CD8-positive, alpha-beta memory T cell (primary cell): ENCODE results near the gene PRR29. TPM values are rescaled to one million over a fixed set of nuclear protein-coding genes. Genes with fewer than 3 reads are reported as not detected.

Experiments used
- CTCF ChIA-PET: fragments of 350-600 bp; sonication (Branson Sonifier 250); formaldehyde crosslinking; loops from one replicate; lab custom pipeline; 2021; ENCODE audit warnings: antibody characterized with exemption; lab: Charles Lee
- POLR2A ChIA-PET: fragments of 350-600 bp; sonication (Branson Sonifier 250); formaldehyde crosslinking; loops from one replicate; lab custom pipeline; 2021; ENCODE audit warnings: antibody characterized with exemption; lab: Charles Lee
- DNase-seq, 5 donors: peaks; one replicate each; pipeline versions ENCODE4 v3.0.0 to v3.0.0-alpha.2; 2020 to 2022; ENCODE audit warnings: mixed read lengths in 1 of 5
- H3K27ac ChIP-seq: one replicate; pipeline ENCODE4 v1.7.0; 2013; ENCODE audit warnings: low read depth, mild to moderate bottlenecking, low read length, moderate library complexity
- H3K27me3 ChIP-seq: 2 replicates; pipeline ENCODE4 v1.7.0; 2013; ENCODE audit warnings: low read length, mild to moderate bottlenecking; ENCODE audit not compliant: insufficient read depth, poor library complexity, severe bottlenecking
- H3K36me3 ChIP-seq: 2 replicates; pipeline ENCODE4 v1.7.0; 2013; ENCODE audit warnings: mild to moderate bottlenecking, low read length, moderate library complexity; ENCODE audit not compliant: insufficient read depth
- H3K4me1 ChIP-seq: 2 replicates; pipeline ENCODE4 v1.7.0; 2013; ENCODE audit warnings: mild to moderate bottlenecking, low read length, moderate library complexity; ENCODE audit not compliant: insufficient read depth
- H3K4me3 ChIP-seq: 2 replicates; pipeline ENCODE4 v1.7.0; 2013; ENCODE audit warnings: mild to moderate bottlenecking, low read length
- H3K9me3 ChIP-seq: 2 replicates; pipeline ENCODE4 v1.7.0; 2013; ENCODE audit warnings: mild to moderate bottlenecking, low read length
- H3K27ac Mint-ChIP-seq, 8 donors: one replicate each; pipeline ENCODE4 v1.8.0; 2020 to 2021; ENCODE audit warnings: mixed read lengths in 8 of 8, mild to moderate bottlenecking in 6 of 8, inconsistent platforms in 3 of 8, moderate library complexity in 3 of 8
- H3K27me3 Mint-ChIP-seq, 2 donors: one replicate each; pipeline ENCODE4 v1.8.0; 2020 to 2021; ENCODE audit warnings: mixed read lengths in 2 of 2, mild to moderate bottlenecking in 1 of 2, moderate library complexity in 1 of 2
- H3K36me3 Mint-ChIP-seq, 3 donors: one replicate each; pipeline ENCODE4 v1.8.0; 2020 to 2021; ENCODE audit warnings: mixed read lengths in 3 of 3, inconsistent platforms in 1 of 3, mild to moderate bottlenecking in 1 of 3
- H3K4me1 Mint-ChIP-seq, 3 donors: one replicate each; pipeline ENCODE4 v1.8.0; 2020 to 2021; ENCODE audit warnings: mixed read lengths in 3 of 3, inconsistent platforms in 1 of 3, mild to moderate bottlenecking in 1 of 3
- H3K4me3 Mint-ChIP-seq, 7 donors: one replicate each; pipeline ENCODE4 v1.8.0; 2020 to 2021; ENCODE audit warnings: mixed read lengths in 7 of 7, mild to moderate bottlenecking in 6 of 7, moderate library complexity in 4 of 7, inconsistent platforms in 2 of 7
- H3K9me3 Mint-ChIP-seq, 5 donors: one replicate each; pipeline ENCODE4 v1.8.0; 2020 to 2022; ENCODE audit warnings: mixed read lengths in 5 of 5, mild to moderate bottlenecking in 3 of 5, moderate library complexity in 2 of 5, inconsistent platforms in 1 of 5
- polyA plus RNA-seq: library from polyadenylated mRNA; unstranded; fragments of 300-500 nt; fragmentation: Illumina TruSeq; gene quantifications from one replicate; pipeline ENCODE4 v1.2.3, GENCODE V29; 2021
- total RNA-seq, 2 experiments: library from RNA; stranded (reverse); gene quantifications; one replicate each; pipeline ENCODE4 v1.2.3, GENCODE V29; 2021

PRR29 gene
- total and polyA plus RNA-seq, 3 experiments from 2014 or later, result 0.24 to 4.1 (median 0.51) TPM

DNA sequence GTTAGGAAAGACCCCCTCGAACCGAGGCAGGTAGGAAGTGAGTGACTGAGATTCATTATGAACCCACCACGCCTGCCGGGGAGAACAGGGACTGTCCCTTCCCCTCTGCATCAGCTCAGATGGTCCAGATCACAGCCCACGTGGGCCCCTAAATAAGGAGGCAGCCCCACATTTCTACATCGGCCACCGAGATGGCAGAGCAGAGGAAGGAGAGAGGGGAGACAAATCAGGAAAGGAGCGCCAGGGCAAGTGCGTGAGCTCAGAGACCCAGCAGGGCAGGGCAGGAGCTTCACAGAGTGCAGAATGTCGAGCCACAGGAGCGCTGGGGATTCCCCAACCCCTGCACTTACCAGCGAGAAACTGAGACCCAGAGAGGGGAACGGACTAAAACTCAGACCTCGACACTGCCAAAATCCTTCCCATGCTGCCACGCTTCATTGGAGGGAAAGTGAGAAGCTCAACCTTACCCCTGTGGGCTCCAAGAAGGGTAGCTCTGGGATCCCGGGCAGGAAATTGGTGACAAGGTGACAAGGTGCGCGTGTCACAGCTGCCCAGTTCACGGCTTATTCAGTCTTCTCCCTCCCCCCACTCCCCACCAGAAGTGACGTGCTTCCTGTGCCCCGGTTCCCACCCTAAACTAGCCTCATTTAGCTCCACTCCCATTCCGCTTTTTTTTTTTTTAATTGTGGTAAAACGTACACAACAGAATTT, 22.1 kb downstream of the PRR29 start, which contains the start of gene ICAM2:
Gene ICAM2 (minus strand): TSS at position 578 of the 711 bp plus-strand sequence. CDS start 13,942 bp downstream, outside the sequence.
- Mint-ChIP-seq H3K27me3 (peaks cover 0 to 5% of the 10 kb centered on the region in 2 donors), H3K9me3 (peaks cover 0 to 2% (median 2%) of the 10 kb centered on the region in 5 donors), H3K27ac (peak within 1 kb of the TSS; percentile 99 to 100 (median 100)), H3K36me3 (peaks cover 0 to 11% (median 6%) of the 10 kb centered on the region in 3 donors), H3K4me3 (peak within 1 kb of the TSS; percentile 96 to 100 (median 98)), H3K4me1 (peaks cover 68 to 90% (median 72%) of the 10 kb centered on the region in 3 donors)
- CTCF ChIA-PET, result interaction anchor here (0.6 to 15.0 kb wide), 27 partner anchors 10 to 485 kb away, joined by 3 to 246 read pairs (median 4); partner anchors contain the start of genes CD79B, DDX5, ERN1 and GH1
- POLR2A ChIA-PET, result interaction anchor here (0.6 to 2.6 kb wide), 22 partner anchors 9 to 957 kb away, joined by 3 to 67 read pairs (median 4); partner anchors contain the start of genes CCDC47, DDX42, ERN1 and PRR29
- peak within 1 kb of the TSS; percentile 90 for H3K27ac ChIP-seq
- H3K27me3 ChIP-seq, result no peaks in the 10 kb centered on the region
- peak within 1 kb of the TSS; percentile 83 for H3K4me3 ChIP-seq
- H3K4me1 ChIP-seq, result peaks cover 82% of the 10 kb centered on the region
- DNase-seq, result peak; percentile 90 to 98 (median 96)
- H3K9me3 ChIP-seq, result no peaks in the 10 kb centered on the region
- H3K36me3 ChIP-seq, result no peaks in the 10 kb centered on the region

- Histone ChIP-seq H3K27ac (no peak overlapping the region), H3K4me3 (no peak overlapping the region), H3K27me3 (no peaks in the 10 kb centered on the region), H3K36me3 (no peaks in the 10 kb centered on the region), H3K9me3 (no peaks in the 10 kb centered on the region), H3K4me1 (peaks cover 79% of the 10 kb centered on the region)
- H3K4me1 Mint-ChIP-seq, result peaks cover 60 to 85% (median 67%) of the 10 kb centered on the region in 3 donors
- peak overlapping the region; percentile 89 to 100 (median 99) for H3K27ac Mint-ChIP-seq
- no peak for DNase-seq
- CTCF ChIA-PET, result interaction anchor here (0.8 to 15.0 kb wide), 4 partner anchors 28 to 111 kb away, joined by 3 to 246 read pairs (median 20); partner anchors contain the start of genes GH1 and PRR29
- peaks cover 0 to 5% of the 10 kb centered on the region in 2 donors for H3K27me3 Mint-ChIP-seq
- H3K36me3 Mint-ChIP-seq, result peaks cover 0 to 10% (median 3%) of the 10 kb centered on the region in 3 donors
- H3K4me3 Mint-ChIP-seq, result peak overlapping the region; percentile 58 to 87 (median 66)
- POLR2A ChIA-PET, result interaction anchor here (0.7 to 3.0 kb wide), 4 partner anchors 29 to 111 kb away, joined by 3 to 15 read pairs (median 5); partner anchors contain the start of gene ERN1
- peaks cover 0 to 2% (median 2%) of the 10 kb centered on the region in 5 donors for H3K9me3 Mint-ChIP-seq
These were observed 24.5 kb downstream of the PRR29 start for GRCh38 chr17:64022611-64023063.

GRCh38 chr17:64024215-64024654, 26.1 kb downstream of the PRR29 start:
- no peak for DNase-seq
- Histone ChIP-seq H3K9me3 (no peaks in the 10 kb centered on the region), H3K27ac (peak overlapping the region; percentile 81), H3K27me3 (no peaks in the 10 kb centered on the region), H3K4me3 (no peak overlapping the region), H3K36me3 (no peaks in the 10 kb centered on the region), H3K4me1 (peaks cover 69% of the 10 kb centered on the region)
- peaks cover 0 to 8% (median 0%) of the 10 kb centered on the region in 3 donors for H3K36me3 Mint-ChIP-seq
- H3K9me3 Mint-ChIP-seq, result peaks cover 0 to 2% (median 2%) of the 10 kb centered on the region in 5 donors
- peaks cover 52 to 85% (median 71%) of the 10 kb centered on the region in 3 donors for H3K4me1 Mint-ChIP-seq
- ChIA-PET POLR2A (interaction anchor here (2.1 to 3.0 kb wide), 6 partner anchors 8 to 122 kb away, joined by 8 to 20 read pairs (median 14); partner anchors contain the start of genes ERN1, GH1 and PRR29), CTCF (interaction anchor here (1.7 to 15.0 kb wide), 13 partner anchors 11 to 122 kb away, joined by 4 to 334 read pairs (median 13); partner anchors contain the start of genes CD79B, CSHL1, ERN1 and GH1)
- H3K4me3 Mint-ChIP-seq, result peak overlapping the region in 6 of 7 donors; percentile 51 to 94 (median 82)
- H3K27me3 Mint-ChIP-seq, result peaks cover 0 to 5% of the 10 kb centered on the region in 2 donors
- H3K27ac Mint-ChIP-seq, result peak overlapping the region; percentile 94 to 100 (median 98)

DNA sequence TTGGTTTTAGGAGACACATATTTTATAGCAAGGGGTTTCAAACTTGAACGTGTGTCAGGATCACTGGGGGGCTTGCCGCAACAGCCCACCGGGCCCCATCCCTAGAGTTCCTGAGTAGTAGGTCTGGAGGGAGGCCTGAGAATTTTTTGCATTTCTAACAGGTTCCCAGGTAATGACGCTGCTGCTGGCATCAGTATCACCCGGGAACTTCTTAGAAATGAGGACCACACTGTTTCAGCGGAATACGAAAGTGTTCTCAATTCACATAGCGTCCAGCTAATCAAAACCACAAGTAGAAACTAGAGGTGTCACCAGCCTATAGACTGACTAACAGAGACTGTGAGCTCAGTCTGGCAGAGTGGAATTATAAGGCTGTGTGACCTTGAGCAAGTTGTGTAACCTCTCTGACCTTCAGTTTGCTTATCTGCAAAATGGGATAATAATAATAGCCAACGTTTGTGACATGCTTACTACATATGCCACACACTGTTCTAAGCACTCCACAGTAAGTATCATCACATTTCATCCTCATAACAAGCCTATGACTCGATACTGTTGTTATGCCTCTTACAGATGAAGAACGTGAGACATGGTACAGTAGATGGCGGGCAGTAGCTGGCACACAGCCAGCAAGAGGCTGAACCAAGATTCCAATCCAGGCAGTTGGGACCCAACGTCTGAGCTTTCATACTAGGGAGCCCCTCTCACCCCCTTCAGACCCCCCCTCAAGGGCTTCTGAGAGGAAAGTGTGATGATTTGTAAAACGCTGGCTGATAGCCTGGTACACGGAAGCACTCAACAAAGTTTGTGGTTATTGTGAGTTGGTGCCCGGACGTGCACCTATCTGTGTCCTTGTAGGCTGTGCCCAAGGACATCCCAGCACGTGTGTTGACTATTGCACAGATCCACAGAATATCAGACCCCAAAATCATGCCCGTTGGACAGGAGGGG, 26.9 kb downstream of the PRR29 start:
- Mint-ChIP-seq H3K4me1 (peaks cover 52 to 79% (median 72%) of the 10 kb centered on the region in 3 donors), H3K27me3 (peaks cover 0 to 5% of the 10 kb centered on the region in 2 donors), H3K4me3 (peak overlapping the region; percentile 51 to 94 (median 82)), H3K9me3 (peaks cover 0 to 2% (median 2%) of the 10 kb centered on the region in 5 donors), H3K27ac (peak overlapping the region; percentile 94 to 100 (median 98)), H3K36me3 (peaks cover 0 to 4% (median 0%) of the 10 kb centered on the region in 3 donors)
- H3K27me3 ChIP-seq, result no peaks in the 10 kb centered on the region
- peak in 4 of 5 donors; percentile 43 to 78 (median 54) for DNase-seq
- ChIA-PET POLR2A (interaction anchor here (0.9 to 3.0 kb wide), 12 partner anchors 8 to 251 kb away, joined by 3 to 20 read pairs (median 10); partner anchors contain the start of genes DDX42, ERN1, GH1 and PRR29), CTCF (interaction anchor here (0.7 to 15.0 kb wide), 40 partner anchors 8 to 135 kb away, joined by 3 to 334 read pairs (median 5); partner anchors contain the start of genes CD79B, CSHL1, ERN1 and GH1)
- peak overlapping the region; percentile 58 for H3K4me3 ChIP-seq
- peak overlapping the region; percentile 81 for H3K27ac ChIP-seq
- H3K9me3 ChIP-seq, result no peaks in the 10 kb centered on the region
- no peaks in the 10 kb centered on the region for H3K36me3 ChIP-seq
- H3K4me1 ChIP-seq, result peaks cover 69% of the 10 kb centered on the region

GRCh38 chr17:64025732-64026294, 27.7 kb downstream of the PRR29 start:
- CTCF ChIA-PET, result interaction anchor here (0.7 to 15.0 kb wide), 42 partner anchors 9 to 136 kb away, joined by 3 to 334 read pairs (median 5); partner anchors contain the start of genes CD79B, CSHL1, ERN1 and GH1
- Mint-ChIP-seq H3K4me1 (peaks cover 51 to 74% (median 70%) of the 10 kb centered on the region in 3 donors), H3K27me3 (peaks cover 0 to under 1% of the 10 kb centered on the region in 2 donors), H3K36me3 (no peaks in the 10 kb centered on the region), H3K27ac (peak overlapping the region; percentile 94 to 100 (median 98)), H3K4me3 (peak overlapping the region; percentile 51 to 94 (median 82)), H3K9me3 (no peaks in the 10 kb centered on the region)
- H3K4me1 ChIP-seq, result peaks cover 67% of the 10 kb centered on the region
- H3K9me3 ChIP-seq, result no peaks in the 10 kb centered on the region
- H3K4me3 ChIP-seq, result peak overlapping the region; percentile 58
- POLR2A ChIA-PET, result interaction anchor here (0.9 to 3.0 kb wide), 12 partner anchors 9 to 252 kb away, joined by 3 to 20 read pairs (median 10); partner anchors contain the start of genes DDX42, ERN1, GH1 and PRR29
- no peaks in the 10 kb centered on the region for H3K27me3 ChIP-seq
- H3K36me3 ChIP-seq, result no peaks in the 10 kb centered on the region
- peak; percentile 91 to 97 (median 95) for DNase-seq
- peak overlapping the region; percentile 81 for H3K27ac ChIP-seq

DNA sequence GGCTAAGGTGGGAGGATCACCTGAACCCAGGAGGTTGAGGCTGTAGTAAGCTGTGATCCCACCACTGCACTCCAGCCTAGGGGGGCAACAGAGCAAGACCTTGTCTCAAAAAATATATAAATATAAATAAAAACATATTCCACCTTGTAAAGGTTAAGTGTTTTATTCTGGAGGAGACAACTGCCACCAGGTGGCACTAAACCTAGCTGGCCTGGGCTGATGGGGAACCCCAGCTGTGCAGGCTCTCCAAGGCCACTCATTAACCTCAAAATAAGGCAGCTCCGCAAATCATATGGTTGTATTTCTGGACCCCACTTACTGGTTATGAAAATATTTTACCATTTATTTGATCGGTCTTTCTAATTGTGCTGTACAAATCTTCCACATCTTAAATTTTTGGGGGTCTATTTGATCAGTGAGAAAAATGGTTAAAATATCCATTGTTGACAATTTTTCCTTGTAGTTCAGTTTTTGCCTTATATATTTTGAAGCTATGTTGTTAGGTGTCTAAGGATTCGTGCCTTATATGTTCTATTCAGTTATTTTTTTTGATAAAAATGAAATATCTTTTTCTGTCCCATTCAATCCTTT, 30.8 kb downstream of the PRR29 start:
- no peaks in the 10 kb centered on the region for H3K9me3 ChIP-seq
- peaks cover 36% of the 10 kb centered on the region for H3K4me1 ChIP-seq
- Mint-ChIP-seq H3K9me3 (no peaks in the 10 kb centered on the region), H3K36me3 (peaks cover 0 to 4% (median 0%) of the 10 kb centered on the region in 3 donors), H3K27me3 (no peaks in the 10 kb centered on the region), H3K4me3 (no peak overlapping the region), H3K4me1 (peaks cover 30 to 44% (median 44%) of the 10 kb centered on the region in 3 donors), H3K27ac (peak overlapping the region in 2 of 8 donors; percentile 23 to 38)
- H3K4me3 ChIP-seq, result no peak overlapping the region
- no peak overlapping the region for H3K27ac ChIP-seq
- DNase-seq, result peak; percentile 55 to 79 (median 60)
- POLR2A ChIA-PET, result interaction anchor here (0.8 to 2.6 kb wide), 6 partner anchors 9 to 117 kb away, joined by 4 to 19 read pairs (median 14); partner anchors contain the start of genes ERN1 and ICAM2
- H3K27me3 ChIP-seq, result no peaks in the 10 kb centered on the region
- H3K36me3 ChIP-seq, result no peaks in the 10 kb centered on the region
- CTCF ChIA-PET, result interaction anchor here (0.6 to 15.0 kb wide), 48 partner anchors 8 to 131 kb away, joined by 3 to 334 read pairs (median 4); partner anchors contain the start of genes CD79B, CSHL1, ERN1 and GH1
